Right lung (tissue), 5 donors: ENCODE data around the gene SLC22A3. TPM values are rescaled to one million over a fixed set of nuclear protein-coding genes. Genes with fewer than 3 reads are reported as not detected.
A peak's percentile ranks its signal among the peaks of the same experiment; 100 is the strongest.
"Not testable (repeated sequence)": the region's sequence is repeated elsewhere in the genome, so short reads cannot be mapped to it uniquely, and the experiment has no call there.

Experiments used
- DNase-seq, 2 donors: peaks; one replicate each; pipeline ENCODE4 v3.0.0-alpha.2; 2013
- polyA plus RNA-seq, 5 donors: library from polyadenylated mRNA; unstranded; fragments of 120-200 nt; gene quantifications; one replicate each; pipeline versions ENCODE4 v1.2.1 to v1.2.3, GENCODE V29; 2013; ENCODE audit warnings: inconsistent platforms in 1 of 5, low replicate concordance in 1 of 5; ENCODE audit not compliant: insufficient read length in 5 of 5, insufficient read depth in 1 of 5

The SLC22A3 gene
- polyA plus RNA-seq, 5 donors = 20.2 to 42.1 (median 31.5) TPM

DNA sequence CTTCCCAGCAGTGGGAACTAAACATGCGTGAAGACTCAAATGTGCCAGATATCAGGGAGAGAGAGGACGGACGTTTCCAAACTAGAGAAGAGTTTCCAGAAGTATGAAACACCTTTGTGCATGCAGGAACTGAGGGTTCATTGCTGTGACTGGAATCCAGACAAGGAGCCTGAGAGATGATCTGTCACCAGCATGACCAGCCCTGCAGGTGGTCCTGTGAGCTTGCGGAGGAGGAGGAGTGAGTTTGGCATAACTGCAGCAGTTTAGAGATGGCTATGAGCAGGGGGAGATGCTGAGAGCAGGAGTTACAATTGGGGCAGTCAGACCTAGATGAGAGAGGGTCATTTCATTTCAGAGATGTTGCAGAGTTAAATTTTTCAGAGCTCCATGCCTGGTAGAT is 89.6 kb downstream of the SLC22A3 start:
- no peak for DNase-seq

DNA sequence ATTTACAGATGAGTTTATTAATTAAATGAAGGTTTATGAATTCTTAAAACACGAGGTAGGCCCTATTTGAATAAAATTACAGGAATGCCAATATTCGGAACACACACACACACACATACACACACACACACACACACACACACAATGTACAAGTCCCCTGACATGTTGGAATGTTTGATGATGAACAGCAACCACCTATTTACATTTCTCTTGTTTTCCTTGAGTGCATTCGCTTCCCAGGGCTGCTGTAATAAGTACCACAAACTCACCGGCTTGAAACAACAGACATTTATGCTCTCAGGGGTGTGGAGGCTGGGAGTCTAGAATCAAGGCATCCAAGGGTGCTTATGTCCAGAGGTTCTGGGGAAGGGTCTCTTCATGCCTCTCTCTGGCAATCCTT is 90.3 kb downstream of the SLC22A3 start:
- DNase-seq = no peak

DNA sequence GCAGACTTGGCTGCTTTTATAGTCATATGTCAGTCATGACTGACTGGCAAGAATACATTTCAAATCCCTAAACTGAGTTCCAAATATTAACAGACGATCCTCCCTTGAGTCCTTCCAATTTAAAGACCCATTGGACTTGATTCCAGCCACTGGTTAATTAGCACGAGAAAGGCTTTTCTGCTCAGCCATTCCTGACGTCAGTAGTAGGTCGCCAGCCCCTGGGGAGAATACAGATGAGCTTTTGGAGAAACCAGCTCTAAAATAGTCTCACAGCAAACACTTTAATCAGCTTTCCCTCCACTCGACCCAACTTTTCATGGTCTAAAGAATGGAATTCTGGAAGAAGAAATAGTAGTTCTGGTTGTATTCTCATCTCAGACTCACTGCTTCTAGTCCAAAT is 91.6 kb downstream of the SLC22A3 start:
- no peak for DNase-seq

DNA sequence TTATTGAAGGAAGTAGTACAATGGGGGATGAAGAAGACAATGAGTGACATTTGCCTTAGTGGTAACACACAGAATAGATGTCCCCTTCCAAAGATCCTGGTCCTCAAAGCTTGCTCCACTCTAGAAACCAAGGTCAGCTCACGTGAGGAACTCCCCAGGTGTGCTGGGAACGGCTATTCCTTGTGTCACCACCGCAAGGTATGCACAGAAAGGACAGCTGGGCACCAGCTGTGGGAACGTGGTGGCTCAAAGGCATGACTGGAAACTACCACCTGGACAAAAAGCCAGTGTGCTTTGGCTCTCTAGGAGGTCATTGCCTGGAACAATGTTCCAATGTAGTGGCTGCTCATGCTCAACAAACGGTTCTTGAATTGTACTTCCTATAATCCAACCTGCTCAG is 94.0 kb downstream of the SLC22A3 start:
- no peak for DNase-seq

DNA sequence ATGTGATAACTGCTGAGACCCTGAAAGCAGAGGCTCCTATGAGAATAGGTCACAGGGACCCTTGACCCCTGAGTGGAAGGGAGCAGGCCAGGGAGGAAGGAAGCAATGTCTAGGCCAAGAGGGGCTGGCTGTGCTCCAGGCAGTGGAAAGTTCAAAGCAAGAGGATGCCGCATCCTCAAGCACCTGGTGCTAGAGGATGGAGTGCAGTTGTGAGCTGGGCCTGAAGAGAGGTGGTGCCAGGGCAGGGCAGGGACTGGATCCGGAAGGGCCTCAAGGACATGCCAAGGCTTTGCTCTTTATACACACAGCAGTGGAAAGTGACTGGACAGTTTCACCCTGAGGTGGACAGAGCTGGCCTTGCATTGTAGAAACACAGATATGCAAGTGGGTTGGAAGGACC is 97.0 kb downstream of the SLC22A3 start:
- no peak for DNase-seq

DNA sequence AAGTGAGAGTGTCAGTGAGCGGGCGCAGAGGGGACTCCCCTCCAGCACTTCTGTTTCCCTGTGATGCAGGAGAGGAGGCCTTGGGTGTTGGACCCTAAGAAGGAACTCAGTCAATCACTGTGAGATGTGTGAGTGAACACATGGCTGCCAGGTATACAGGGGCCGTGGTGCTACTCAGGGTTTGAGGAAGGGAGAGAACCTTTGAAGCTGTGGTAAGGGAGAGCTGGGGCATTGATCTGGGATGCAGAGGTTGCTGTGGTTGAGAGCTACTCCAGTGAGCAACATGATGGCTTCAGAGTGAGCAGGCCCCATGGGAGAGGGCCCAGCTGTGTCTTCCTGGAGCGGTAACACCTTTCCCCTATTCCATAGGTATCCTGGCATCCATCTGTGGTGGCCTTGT is 99.2 kb downstream of the SLC22A3 start:
- DNase-seq = no peak

DNA sequence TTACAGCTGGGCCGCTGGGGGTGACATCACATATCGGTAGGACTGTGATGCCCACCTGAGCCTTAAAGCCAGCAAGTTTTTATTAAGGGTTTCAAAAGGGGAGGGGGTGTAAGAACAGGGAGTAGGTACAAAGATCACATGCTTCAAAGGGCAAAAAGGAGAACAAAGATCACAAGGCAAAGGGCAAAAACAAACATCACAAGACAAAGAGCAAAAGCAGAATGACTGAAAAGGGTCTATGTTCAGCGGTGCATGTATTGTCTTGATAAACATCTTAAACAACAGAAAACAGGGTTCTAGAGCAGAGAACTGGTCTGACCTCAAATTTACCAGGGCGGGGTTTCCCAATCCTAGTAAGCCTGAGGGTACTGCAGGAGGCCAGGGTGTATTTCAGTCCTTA is 101.6 kb downstream of the SLC22A3 start:
- DNase-seq = not testable (repeated sequence)

DNA sequence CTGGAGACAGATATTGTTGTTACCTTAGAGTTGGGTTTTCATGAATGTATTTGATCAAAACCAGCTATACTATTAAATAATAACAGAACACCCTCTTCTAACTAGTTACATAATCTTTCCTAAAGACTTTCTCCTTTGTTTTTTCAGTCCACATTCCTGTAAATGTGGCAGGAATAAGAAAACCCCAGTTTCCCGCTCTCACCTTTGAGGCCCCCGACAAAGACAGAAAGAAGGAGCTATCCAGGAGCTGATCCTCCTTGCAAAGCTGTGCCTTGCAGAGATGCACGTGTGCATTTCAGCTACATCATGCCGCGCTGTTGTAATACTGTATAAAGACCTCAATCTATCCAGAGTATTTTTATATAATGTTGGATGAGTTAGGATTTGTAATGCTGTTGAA is 102.7 kb downstream of the SLC22A3 start:
- DNase-seq = no peak

DNA sequence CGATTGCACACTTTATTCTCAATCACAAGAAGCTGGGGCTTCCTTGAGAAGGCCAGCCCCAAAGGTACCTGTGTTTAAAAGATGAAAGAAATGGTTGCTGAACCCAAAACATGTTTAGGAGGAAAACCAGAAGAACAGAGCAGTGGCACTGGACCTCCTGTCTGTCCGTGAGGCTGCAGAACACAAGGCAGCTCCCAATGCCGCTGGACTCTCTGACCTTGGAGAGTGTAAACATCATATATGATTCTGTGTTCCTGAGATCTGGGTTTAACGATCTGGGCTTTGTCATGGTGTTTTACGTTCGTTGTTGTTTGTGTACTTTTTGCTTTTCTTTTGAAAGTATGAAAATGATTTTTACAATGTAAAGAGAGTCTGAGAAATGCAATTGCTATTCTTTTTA is 106.1 kb downstream of the SLC22A3 start:
- no peak for DNase-seq

DNA sequence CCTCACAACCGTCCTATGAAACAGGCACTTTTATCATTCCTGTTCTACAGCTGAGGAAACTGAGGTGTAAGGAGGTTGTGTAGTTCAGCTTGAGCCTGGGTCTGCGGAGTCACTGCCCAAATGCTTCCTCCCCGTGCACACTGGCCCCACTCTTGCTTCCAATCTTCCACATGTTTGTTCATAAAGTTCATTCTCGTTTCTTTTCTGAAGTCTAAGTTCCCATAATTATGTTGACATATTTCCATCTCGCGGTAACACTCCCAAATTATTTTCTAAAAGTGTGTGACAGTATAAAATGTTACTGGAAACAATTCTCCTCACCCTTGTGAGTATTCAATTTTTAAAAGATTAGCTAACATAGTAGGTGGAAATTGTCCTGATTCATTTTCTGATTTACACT is 106.9 kb downstream of the SLC22A3 start:
- DNase-seq = peak in 1 of 2 donors; percentile 1

DNA sequence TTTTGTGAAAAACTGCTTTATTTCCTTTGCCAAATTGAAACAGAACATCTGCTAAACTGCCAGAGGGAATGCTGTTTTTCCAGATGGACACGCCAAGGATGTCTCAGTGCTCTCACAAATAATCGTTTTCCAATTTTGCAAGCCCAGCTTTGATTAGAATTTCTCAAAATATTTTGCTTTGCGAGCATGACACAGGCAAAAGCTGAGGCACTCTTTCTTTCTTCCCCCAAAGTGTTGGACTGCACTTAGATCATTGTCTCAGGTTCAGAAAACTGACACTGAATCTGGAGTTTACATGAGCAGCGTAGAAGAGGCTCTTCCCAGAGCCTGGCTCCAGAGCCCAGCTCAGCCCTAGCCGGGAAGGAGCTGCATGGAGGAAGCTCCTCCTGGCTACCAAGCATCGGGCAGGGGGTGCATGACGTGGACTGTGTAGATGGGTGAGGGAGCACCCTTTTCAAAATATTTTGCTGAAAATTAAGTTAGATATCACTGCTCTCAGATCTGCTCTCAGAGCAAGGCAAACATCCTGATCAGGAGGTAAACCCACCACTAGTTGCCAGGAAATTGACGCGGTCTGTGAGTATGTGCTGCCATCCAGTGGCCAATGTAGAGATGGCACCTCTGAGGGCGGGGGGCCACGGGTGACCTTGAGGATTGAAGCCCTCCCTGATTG is 107.5 kb downstream of the SLC22A3 start:
- DNase-seq = peak; percentile 65 to 72

DNA sequence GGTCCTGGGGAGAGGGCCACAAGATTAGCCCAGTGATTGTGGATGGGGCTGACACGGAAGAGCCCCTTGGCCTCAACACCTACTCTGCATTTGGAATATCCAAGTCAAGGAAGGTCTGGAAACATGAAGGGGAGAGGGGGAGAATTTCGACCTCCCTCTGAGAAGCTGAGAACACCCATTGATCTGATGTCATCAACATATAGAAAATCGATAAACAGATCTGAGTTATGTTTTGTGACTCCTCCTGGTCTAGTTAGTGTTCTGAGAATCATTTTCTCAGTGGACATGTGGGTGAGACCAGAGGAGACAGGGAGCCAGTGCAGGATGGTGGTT is 108.0 kb downstream of the SLC22A3 start:
- no peak for DNase-seq

DNA sequence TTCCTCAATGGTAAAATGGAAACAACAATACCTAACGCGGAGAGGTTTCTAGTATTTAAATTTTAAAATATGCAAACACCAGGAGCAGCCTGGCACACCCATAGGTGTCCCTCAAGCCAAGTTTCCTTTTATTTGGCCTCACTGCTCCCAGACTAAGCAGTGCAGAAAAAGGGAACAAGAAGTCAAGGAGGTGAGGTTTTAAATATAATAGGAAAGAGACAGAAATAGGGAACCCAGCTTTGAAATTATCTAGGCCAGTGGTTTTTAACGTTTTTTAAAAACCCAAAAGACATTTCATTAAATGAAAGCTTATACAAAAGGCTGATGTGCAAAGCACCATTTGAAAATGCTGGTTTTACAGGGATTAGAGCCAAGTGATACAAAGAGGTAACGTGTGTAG is 109.6 kb downstream of the SLC22A3 start:
- no peak for DNase-seq

DNA sequence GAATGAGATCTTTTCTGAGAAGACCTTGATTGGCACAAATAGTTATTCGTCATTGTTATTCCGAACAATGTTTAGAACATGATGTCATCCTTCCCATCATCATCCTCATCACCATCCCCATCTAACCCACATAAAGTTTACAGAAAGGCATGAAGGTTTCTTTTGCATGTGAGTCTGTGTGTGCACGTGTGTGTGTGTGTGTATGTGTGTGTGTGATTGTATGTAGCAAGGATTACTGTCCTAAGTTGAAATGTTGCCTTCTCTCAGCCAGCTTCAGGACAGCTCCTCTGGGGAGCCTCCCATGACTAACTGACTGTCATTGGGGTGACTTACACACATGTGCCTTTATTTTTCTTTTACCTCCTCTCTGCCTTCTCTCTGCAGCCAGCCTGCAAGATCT is 113.5 kb downstream of the SLC22A3 start:
- DNase-seq = no peak

DNA sequence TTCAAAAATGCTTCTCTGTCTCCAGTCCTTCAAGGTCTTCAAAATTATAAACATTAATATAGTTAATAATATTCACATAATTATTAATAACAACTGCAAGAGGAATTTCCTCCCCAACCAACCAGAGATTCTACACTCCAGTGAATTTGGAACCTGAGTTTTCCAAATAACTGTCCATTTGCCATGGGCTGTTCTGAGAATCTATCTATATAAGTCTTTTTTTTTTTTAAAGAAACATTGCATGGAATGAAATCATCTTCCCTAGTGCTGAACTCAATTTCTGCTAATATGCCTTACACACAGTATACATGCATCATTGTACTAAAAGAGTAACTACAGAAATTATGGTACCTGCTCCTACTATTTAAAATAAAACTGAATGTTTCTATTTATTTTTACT is 113.9 kb downstream of the SLC22A3 start:
- DNase-seq = no peak

DNA sequence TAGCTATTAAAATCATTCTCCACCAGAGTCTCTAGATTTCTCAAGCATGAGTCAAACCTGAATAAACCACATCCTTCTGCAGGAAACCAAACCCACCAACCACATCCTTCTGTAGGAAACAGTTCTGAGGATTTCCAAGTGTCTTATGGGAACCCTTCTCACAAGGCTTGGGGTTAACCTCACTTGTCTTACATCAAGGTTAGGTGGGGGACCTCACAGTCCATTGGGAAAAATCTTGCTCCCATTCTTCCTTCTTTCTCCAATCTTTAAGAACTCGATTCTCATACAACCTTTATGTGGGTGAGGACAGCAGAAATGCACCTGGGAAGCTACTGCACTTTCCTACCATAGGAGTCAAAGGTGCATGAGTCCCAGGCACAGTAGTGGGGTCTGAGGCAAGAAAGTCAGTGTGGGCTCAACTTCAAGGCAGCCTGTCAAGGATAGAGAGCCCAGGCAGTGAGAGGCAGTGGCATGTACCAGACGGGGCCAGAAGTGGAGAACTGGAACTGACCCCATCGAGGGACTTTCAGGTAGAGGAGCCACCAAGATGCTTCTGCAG is 114.5 kb downstream of the SLC22A3 start:
- no peak for DNase-seq

DNA sequence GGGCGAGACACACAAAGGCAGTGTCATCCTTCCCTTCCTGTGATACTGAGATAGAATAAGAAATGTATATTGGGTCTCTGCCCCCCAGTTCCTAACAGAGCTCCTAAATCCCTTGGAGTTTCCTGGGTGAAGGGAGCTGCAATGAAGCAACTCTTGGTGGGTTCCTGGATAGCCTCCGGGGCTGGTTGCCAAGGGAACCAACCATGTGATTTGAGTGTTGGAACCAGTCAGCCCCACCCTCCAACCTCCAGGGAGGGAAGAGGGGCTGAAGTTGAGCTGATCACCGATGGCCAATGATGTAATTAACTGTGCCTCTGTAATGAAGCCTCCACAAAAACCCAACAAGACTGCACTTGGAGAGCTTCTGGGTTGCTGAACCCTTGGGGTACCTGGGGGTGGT is 116.6 kb downstream of the SLC22A3 start:
- no peak for DNase-seq

DNA sequence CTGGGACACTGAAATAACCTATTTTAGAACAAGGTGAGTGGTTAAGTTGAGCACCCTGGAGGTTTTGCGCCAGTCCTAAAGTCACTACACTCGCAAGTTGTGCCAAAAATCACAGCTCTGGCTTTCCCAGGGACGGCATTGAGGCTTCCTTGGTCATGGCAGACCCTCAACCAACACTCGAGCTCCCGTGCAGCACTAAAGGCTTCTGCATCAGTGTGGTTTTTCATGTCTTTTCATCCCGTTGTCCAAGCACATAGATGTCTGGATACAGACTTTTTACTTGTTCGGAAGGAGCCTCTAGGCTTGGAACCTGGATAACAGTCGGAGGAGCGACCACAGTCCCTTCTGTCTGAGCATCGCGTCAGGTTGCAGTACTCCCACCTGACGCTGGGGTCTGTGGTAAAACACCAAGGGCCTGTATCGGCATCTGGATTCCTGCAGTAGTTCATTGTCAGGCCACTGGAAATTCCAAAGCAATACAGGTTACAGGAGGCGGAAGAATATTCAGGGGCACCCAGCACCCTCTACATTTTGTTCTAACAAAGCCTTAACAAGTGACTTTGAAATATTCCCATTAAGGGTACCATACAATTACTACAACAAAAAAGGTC is 119.2 kb downstream of the SLC22A3 start:
- DNase-seq = not testable (repeated sequence)

DNA sequence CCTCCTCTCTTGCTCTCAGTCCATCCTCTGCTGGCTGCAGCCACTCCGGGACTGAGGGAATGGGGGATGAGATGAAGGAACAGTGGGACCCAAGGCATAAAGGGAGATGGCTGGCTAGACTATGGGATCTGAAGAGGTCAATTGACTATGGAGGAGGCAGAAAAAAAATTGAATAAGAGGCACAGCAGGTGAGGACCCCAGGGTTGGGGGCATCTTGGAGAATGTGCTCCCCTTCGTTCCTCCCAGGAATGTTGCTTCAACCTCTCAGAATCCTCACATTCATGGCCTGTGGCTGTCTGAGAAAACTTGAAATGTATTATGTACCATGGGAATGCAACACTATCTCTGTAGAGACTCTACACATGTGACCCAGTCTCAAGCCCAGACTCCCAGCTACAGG is 121.0 kb downstream of the SLC22A3 start:
- no peak for DNase-seq

DNA sequence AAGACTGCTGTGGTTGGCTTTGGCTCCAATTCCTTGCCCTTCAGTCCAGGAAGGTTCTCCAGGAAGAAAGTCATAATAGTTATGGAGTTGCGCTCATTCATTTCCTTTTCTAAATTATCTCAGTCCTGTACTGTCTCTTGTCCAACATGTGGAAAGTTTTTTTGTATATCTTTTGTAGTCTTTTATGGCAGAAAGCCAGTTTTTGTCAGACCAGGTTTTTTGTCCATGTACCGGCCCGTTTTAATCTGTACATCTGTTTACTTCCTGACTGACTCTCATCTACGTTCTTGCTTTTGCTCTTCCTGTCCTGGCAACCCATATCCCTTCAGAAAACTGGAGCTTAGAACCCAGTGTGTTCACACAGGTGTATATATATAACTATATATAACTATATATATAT is 127.9 kb downstream of the SLC22A3 start:
- DNase-seq = not testable (repeated sequence)

DNA sequence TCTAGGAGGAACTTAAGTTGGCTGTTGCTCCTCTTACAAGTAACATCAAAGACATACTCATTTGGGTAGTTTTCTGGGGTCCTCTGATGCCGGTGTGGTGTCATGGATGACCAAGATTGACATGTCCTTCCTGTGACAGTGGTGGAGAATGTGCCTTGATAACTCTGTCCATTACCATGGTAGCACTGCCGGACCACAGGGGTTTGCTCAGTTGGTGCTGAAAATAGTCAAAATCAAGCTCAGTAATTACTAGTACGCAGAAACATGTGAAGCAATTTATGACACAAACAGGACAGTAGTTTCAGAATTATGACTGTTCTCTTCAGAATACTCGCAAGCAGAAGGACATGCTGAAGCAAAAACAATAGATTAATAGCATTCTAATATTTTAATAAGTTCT is 128.9 kb downstream of the SLC22A3 start:
- DNase-seq = not testable (repeated sequence)

DNA sequence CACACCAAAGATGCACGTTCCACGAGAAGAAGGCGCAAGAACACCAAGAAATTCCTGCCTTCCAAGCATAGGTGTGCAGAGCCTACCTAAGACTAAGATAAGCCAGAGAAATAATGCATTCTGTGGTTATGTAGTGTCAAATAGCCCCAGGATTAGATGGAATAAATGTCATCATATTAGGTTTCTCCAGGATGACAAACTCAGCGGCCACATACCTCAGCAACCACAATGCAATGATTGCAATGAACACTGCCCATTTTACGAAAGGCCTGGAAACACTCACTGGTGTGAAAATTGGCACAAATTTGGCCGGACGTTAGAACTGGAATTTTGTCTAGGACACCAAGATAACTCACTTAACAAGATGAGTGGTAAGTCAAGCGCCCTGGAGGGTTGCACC is 129.7 kb downstream of the SLC22A3 start:
- DNase-seq = no peak

DNA sequence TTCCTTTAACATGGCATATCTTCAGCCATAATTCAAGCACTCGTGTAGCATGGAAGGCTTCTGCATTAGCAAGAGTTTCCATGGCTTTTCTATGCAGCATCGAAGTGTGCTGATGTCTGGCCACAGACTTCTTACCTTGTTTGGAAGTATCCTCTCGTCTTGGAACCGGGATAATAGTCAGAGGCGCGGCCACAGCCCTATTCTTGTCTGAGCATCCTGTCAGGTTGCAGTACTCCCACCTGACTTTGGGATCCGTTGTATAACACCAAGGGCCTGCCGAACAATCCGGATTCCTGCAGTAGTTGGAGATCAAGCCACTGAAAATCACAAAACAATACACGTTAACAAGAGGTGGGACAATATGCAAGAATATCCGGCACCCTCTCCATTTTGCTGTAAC is 138.9 kb downstream of the SLC22A3 start:
- no peak for DNase-seq

DNA sequence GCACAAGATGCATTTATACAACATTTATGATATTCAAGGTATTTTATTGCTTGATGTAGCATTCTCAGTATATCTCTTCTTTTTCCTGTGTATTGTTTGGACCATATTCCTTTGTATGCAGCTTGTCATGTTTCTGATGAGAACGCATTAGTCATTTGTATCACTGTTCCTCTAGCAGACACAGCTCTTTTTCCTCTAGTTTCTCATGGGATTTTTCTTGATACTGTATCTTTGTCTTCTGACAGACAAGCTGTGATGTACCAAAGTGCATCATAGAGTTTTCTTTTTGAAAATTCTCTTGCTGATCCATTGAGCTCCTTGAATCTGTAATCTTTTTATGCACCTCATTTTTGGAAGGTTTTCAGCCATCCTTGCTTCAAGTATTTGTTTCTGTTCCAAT is 140.9 kb downstream of the SLC22A3 start:
- DNase-seq = no peak
